WTC11 (cell line): Measurements from ENCODE around the gene PLD1. TPM values are rescaled to one million over a fixed set of nuclear protein-coding genes. Genes with fewer than 3 reads are reported as not detected.

Source experiments
- ATAC-seq: fragments of 200-7000 bp; cut with Tn5 transposase; 2 replicates; pipeline ENCODE4 v1.10.0; 2021; ENCODE audit warnings: mild to moderate bottlenecking, moderate library complexity
- CTCF ChIA-PET: fragments of 300-600 bp; sonication (Branson Sonifier 250); formaldehyde crosslinking; loops from one replicate; lab custom pipeline; 2021; ENCODE audit warnings: antibody characterized with exemption; lab: Charles Lee
- POLR2A ChIA-PET: fragments of 350-600 bp; sonication (Branson Sonifier 250); formaldehyde crosslinking; loops from one replicate; lab custom pipeline; 2021; ENCODE audit warnings: antibody characterized with exemption; lab: Charles Lee
- DNase-seq: peaks from one replicate; pipeline ENCODE4 v3.0.0; 2021; ENCODE audit warnings: low spot score
- H3K27ac Mint-ChIP-seq: 2 replicates; pipeline ENCODE4 v1.8.0; 2021; ENCODE audit warnings: mixed read lengths
- H3K27me3 Mint-ChIP-seq: 2 replicates; pipeline ENCODE4 v1.8.0; 2021; ENCODE audit warnings: low read depth, mild to moderate bottlenecking, moderate library complexity, mixed read lengths
- H3K36me3 Mint-ChIP-seq: 2 replicates; pipeline ENCODE4 v1.8.0; 2021; ENCODE audit warnings: mixed read lengths
- H3K4me1 Mint-ChIP-seq: 2 replicates; pipeline ENCODE4 v1.8.0; 2022; ENCODE audit warnings: mixed read lengths
- H3K4me3 Mint-ChIP-seq: 2 replicates; pipeline ENCODE4 v1.8.0; 2021; ENCODE audit warnings: mild to moderate bottlenecking, moderate library complexity, mixed read lengths
- H3K9me3 Mint-ChIP-seq: 2 replicates; pipeline ENCODE4 v1.8.0; 2021; ENCODE audit warnings: mixed read lengths
- ATF1 ChIP-seq: sonication (generic); formaldehyde crosslinking; IDR thresholded peaks from 2 replicates; pipeline ENCODE4 v1.8.1; 2023; ENCODE audit warnings: mild to moderate bottlenecking, moderate library complexity, missing genetic modification reagents
- CBFB ChIP-seq: sonication (generic); formaldehyde crosslinking; IDR thresholded peaks from 2 replicates; pipeline ENCODE4 v1.8.1; 2022; ENCODE audit warnings: mild to moderate bottlenecking, low read depth, missing genetic modification reagents
- ETV6 ChIP-seq: sonication (generic); formaldehyde crosslinking; IDR thresholded peaks from 2 replicates; pipeline ENCODE4 v1.8.1; 2022; ENCODE audit warnings: mild to moderate bottlenecking, missing genetic modification reagents
- GABPB1 ChIP-seq: sonication (generic); formaldehyde crosslinking; IDR thresholded peaks from 2 replicates; pipeline ENCODE4 v1.8.1; 2023; ENCODE audit warnings: mild to moderate bottlenecking, missing genetic modification reagents
- GTF2I ChIP-seq: fragments of 250-450 bp; sonication (Bioruptor Pico); conservative IDR thresholded peaks from 2 replicates; pipeline ENCODE4 v1.4.0; 2021; ENCODE audit warnings: mild to moderate bottlenecking
- PRRX2 ChIP-seq: fragments of 250-450 bp; sonication (Bioruptor Pico); IDR thresholded peaks from 2 replicates; pipeline ENCODE4 v1.8.0; 2021; ENCODE audit warnings: mild to moderate bottlenecking
- RELA ChIP-seq: sonication (generic); formaldehyde crosslinking; IDR thresholded peaks from 2 replicates; pipeline ENCODE4 v1.8.1; 2022; ENCODE audit warnings: missing genetic modification reagents, mild to moderate bottlenecking, borderline replicate concordance
- RORB ChIP-seq: fragments of 250-450 bp; sonication (Bioruptor Pico); IDR thresholded peaks from 2 replicates; pipeline ENCODE4 v1.9.0; 2021; ENCODE audit warnings: mild to moderate bottlenecking
- TCF7 ChIP-seq: sonication (generic); formaldehyde crosslinking; IDR thresholded peaks from 2 replicates; pipeline ENCODE4 v1.8.0; 2022; ENCODE audit warnings: mild to moderate bottlenecking, low read depth, missing genetic modification reagents, moderate library complexity
- TEAD4 ChIP-seq: sonication (generic); formaldehyde crosslinking; IDR thresholded peaks from 2 replicates; pipeline ENCODE4 v1.8.0; 2022; ENCODE audit warnings: mild to moderate bottlenecking, missing genetic modification reagents
- ZBTB43 ChIP-seq: sonication (generic); formaldehyde crosslinking; IDR thresholded peaks from 2 replicates; pipeline ENCODE4 v1.8.1; 2023; ENCODE audit warnings: mild to moderate bottlenecking, missing genetic modification reagents
- ZNF263 ChIP-seq: sonication (generic); formaldehyde crosslinking; IDR thresholded peaks from 2 replicates; pipeline ENCODE4 v1.8.1; 2022; ENCODE audit warnings: low read depth, mild to moderate bottlenecking, moderate library complexity, missing genetic modification reagents
- ZNF396 ChIP-seq: fragments of 250-450 bp; sonication (Bioruptor Pico); IDR thresholded peaks from 2 replicates; pipeline ENCODE4 v1.8.0; 2021; ENCODE audit warnings: mild to moderate bottlenecking, moderate library complexity, borderline replicate concordance
- ZNF416 ChIP-seq: fragments of 250-450 bp; sonication (Bioruptor Pico); IDR thresholded peaks from 2 replicates; pipeline ENCODE4 v1.9.0; 2021; ENCODE audit warnings: mild to moderate bottlenecking, inconsistent platforms
- ZNF532 ChIP-seq: fragments of 250-450 bp; sonication (Bioruptor Pico); IDR thresholded peaks from 2 replicates; pipeline ENCODE4 v1.9.0; 2021; ENCODE audit warnings: mild to moderate bottlenecking, borderline replicate concordance
- total RNA-seq: library from RNA; stranded (reverse); gene quantifications from 3 replicates; pipeline ENCODE4 v1.2.3, GENCODE V29; 2021
- TF ChIP-seq, protein P1 (sequence below): sonication (generic); formaldehyde crosslinking; IDR thresholded peaks from 2 replicates; pipeline ENCODE4 v1.8.0; 2023; ENCODE audit warnings: missing genetic modification reagents, mild to moderate bottlenecking, borderline replicate concordance
- TF ChIP-seq, protein P2 (sequence below): fragments of 250-450 bp; sonication (Bioruptor Pico); IDR thresholded peaks from 2 replicates; pipeline ENCODE4 v2.1.2; 2022; ENCODE audit warnings: mild to moderate bottlenecking, moderate library complexity

PLD1 gene
- total RNA-seq, 1 experiment from 2014 or later: 4.0 TPM

- TF ChIP-seq, protein P1, sequence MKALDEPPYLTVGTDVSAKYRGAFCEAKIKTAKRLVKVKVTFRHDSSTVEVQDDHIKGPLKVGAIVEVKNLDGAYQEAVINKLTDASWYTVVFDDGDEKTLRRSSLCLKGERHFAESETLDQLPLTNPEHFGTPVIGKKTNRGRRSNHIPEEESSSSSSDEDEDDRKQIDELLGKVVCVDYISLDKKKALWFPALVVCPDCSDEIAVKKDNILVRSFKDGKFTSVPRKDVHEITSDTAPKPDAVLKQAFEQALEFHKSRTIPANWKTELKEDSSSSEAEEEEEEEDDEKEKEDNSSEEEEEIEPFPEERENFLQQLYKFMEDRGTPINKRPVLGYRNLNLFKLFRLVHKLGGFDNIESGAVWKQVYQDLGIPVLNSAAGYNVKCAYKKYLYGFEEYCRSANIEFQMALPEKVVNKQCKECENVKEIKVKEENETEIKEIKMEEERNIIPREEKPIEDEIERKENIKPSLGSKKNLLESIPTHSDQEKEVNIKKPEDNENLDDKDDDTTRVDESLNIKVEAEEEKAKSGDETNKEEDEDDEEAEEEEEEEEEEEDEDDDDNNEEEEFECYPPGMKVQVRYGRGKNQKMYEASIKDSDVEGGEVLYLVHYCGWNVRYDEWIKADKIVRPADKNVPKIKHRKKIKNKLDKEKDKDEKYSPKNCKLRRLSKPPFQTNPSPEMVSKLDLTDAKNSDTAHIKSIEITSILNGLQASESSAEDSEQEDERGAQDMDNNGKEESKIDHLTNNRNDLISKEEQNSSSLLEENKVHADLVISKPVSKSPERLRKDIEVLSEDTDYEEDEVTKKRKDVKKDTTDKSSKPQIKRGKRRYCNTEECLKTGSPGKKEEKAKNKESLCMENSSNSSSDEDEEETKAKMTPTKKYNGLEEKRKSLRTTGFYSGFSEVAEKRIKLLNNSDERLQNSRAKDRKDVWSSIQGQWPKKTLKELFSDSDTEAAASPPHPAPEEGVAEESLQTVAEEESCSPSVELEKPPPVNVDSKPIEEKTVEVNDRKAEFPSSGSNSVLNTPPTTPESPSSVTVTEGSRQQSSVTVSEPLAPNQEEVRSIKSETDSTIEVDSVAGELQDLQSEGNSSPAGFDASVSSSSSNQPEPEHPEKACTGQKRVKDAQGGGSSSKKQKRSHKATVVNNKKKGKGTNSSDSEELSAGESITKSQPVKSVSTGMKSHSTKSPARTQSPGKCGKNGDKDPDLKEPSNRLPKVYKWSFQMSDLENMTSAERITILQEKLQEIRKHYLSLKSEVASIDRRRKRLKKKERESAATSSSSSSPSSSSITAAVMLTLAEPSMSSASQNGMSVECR (CRISPR knock-in tag): no peak
- TF ChIP-seq, protein P2, sequence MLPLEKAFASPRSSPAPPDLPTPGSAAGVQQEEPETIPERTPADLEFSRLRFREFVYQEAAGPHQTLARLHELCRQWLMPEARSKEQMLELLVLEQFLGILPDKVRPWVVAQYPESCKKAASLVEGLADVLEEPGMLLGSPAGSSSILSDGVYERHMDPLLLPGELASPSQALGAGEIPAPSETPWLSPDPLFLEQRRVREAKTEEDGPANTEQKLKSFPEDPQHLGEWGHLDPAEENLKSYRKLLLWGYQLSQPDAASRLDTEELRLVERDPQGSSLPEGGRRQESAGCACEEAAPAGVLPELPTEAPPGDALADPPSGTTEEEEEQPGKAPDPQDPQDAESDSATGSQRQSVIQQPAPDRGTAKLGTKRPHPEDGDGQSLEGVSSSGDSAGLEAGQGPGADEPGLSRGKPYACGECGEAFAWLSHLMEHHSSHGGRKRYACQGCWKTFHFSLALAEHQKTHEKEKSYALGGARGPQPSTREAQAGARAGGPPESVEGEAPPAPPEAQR (CRISPR knock-in tag): no peak
Measured at GRCh38 chr3:171807129-171807675, 3.1 kb downstream of the PLD1 start (continued).

GRCh38 chr3:171806200-171807128 lies 3.8 kb downstream of the PLD1 start:
- ATAC-seq: no peak
- ChIA-PET CTCF (interaction anchor here (0.5 to 1.1 kb wide), 3 partner anchors 23 to 818 kb away, joined by 3 to 5 read pairs (median 4); no protein-coding TSS in a partner anchor), POLR2A (no interaction called here)
- H3K9me3 Mint-ChIP-seq: no peaks in the 10 kb centered on the region
- peaks cover 10% of the 10 kb centered on the region for H3K4me1 Mint-ChIP-seq
- no peak overlapping the region for H3K4me3 Mint-ChIP-seq
- no peak for TF ChIP-seq ETV6 (CRISPR knock-in tag)
- TF ChIP-seq GABPB1 (CRISPR knock-in tag): peak; percentile 87; the same call in 1 of the 2 replicates
- TF ChIP-seq ZNF532 (CRISPR knock-in tag): no peak
- TF ChIP-seq RORB (CRISPR knock-in tag): no peak
- peaks cover 29% of the 10 kb centered on the region for H3K27me3 Mint-ChIP-seq
- H3K36me3 Mint-ChIP-seq: no peaks in the 10 kb centered on the region
- H3K27ac Mint-ChIP-seq: no peak overlapping the region; the same call in 1 of the 2 replicates
- no peak for DNase-seq

GRCh38 chr3:171805687-171806086 lies 4.6 kb downstream of the PLD1 start:
- DNase-seq: no peak
- no peak for ATAC-seq
- Mint-ChIP-seq H3K36me3 (no peaks in the 10 kb centered on the region), H3K4me3 (no peak overlapping the region), H3K27ac (no peak overlapping the region), H3K4me1 (peaks cover 6% of the 10 kb centered on the region), H3K9me3 (no peaks in the 10 kb centered on the region), H3K27me3 (peaks cover 22% of the 10 kb centered on the region)
- CTCF ChIA-PET: interaction anchor here (1.1 kb wide), 1 partner anchor 24 kb away, joined by 4 read pairs; no protein-coding TSS in a partner anchor
- POLR2A ChIA-PET: no interaction called here
- no peak for TF ChIP-seq TEAD4 (CRISPR knock-in tag)
- no peak for TF ChIP-seq TCF7 (CRISPR knock-in tag)
- no peak for TF ChIP-seq PRRX2 (CRISPR knock-in tag)
- TF ChIP-seq CBFB (CRISPR knock-in tag): no peak
- no peak for TF ChIP-seq GTF2I (CRISPR knock-in tag)
- no peak for TF ChIP-seq ZBTB43 (CRISPR knock-in tag)
- no peak for TF ChIP-seq ATF1 (CRISPR knock-in tag)
- no peak for TF ChIP-seq ZNF416 (CRISPR knock-in tag)
- TF ChIP-seq ZNF396 (CRISPR knock-in tag): no peak
- TF ChIP-seq, protein P2 (CRISPR knock-in tag): no peak
- TF ChIP-seq ZNF263: no peak
- TF ChIP-seq RELA (CRISPR knock-in tag): no peak
